Measurements from ENCODE around the gene ZCCHC4. TPM values are rescaled to one million over a fixed set of nuclear protein-coding genes. Genes with fewer than 3 reads are reported as not detected.
"Not testable (repeated sequence)": the region's sequence is repeated elsewhere in the genome, so short reads cannot be mapped to it uniquely, and the experiment has no call there.

The ZCCHC4 gene
- total RNA-seq, 1 donor from 2014 or later, result 6.0 TPM

- H3K9me3 Mint-ChIP-seq (ENCODE audit: low read depth), result no peaks in the 10 kb centered on the region
- H3K4me3 Mint-ChIP-seq (ENCODE audit: unreplicated experiment), result no peak overlapping the region
- H3K4me1 Mint-ChIP-seq (ENCODE audit: low read depth), result no peaks in the 10 kb centered on the region
- no peaks in the 10 kb centered on the region for H3K27me3 Mint-ChIP-seq (ENCODE audit: low read depth)
- no peak overlapping the region for H3K27ac Mint-ChIP-seq (ENCODE audit: unreplicated experiment)
- no peak for DNase-seq (ENCODE audit: low spot score)
- H3K36me3 Mint-ChIP-seq (ENCODE audit: low read depth), result peaks cover 4% of the 10 kb centered on the region
- TF ChIP-seq CTCF (IDR thresholded peaks at IDR 0.05), result no peak
These were observed 55.3 kb downstream of the ZCCHC4 start for GRCh38 chr4:25367877-25368276.

- no peak overlapping the region for H3K4me3 Mint-ChIP-seq (ENCODE audit: unreplicated experiment)
- H3K36me3 Mint-ChIP-seq (ENCODE audit: low read depth), result peaks cover 4% of the 10 kb centered on the region
- no peak for TF ChIP-seq CTCF (IDR thresholded peaks at IDR 0.05)
- DNase-seq (ENCODE audit: low spot score), result no peak
- no peak overlapping the region for H3K27ac Mint-ChIP-seq (ENCODE audit: unreplicated experiment)
- H3K27me3 Mint-ChIP-seq (ENCODE audit: low read depth), result no peaks in the 10 kb centered on the region
- no peaks in the 10 kb centered on the region for H3K9me3 Mint-ChIP-seq (ENCODE audit: low read depth)
- H3K4me1 Mint-ChIP-seq (ENCODE audit: low read depth), result no peaks in the 10 kb centered on the region
These were observed 55.7 kb downstream of the ZCCHC4 start for GRCh38 chr4:25368315-25368714.

- no peak for TF ChIP-seq CTCF (IDR thresholded peaks at IDR 0.05)
- no peak for DNase-seq (ENCODE audit: low spot score)
- Mint-ChIP-seq H3K36me3 (ENCODE audit: low read depth) (peaks cover 4% of the 10 kb centered on the region), H3K27ac (ENCODE audit: unreplicated experiment) (no peak overlapping the region), H3K4me3 (ENCODE audit: unreplicated experiment) (no peak overlapping the region), H3K27me3 (ENCODE audit: low read depth) (no peaks in the 10 kb centered on the region), H3K4me1 (ENCODE audit: low read depth) (peaks cover 6% of the 10 kb centered on the region), H3K9me3 (ENCODE audit: low read depth) (no peaks in the 10 kb centered on the region)
These were observed 57.7 kb downstream of the ZCCHC4 start for GRCh38 chr4:25370242-25370641.

- not testable (repeated sequence) for H3K9me3 Mint-ChIP-seq (ENCODE audit: low read depth)
These were observed 60.0 kb downstream of the ZCCHC4 start for GRCh38 chr4:25372549-25372948.

GRCh38 chr4:25376754-25377571, 64.4 kb downstream of the ZCCHC4 start, which contains the start of gene ANAPC4:
Gene ANAPC4, plus strand, starts transcription at chr4:25377263. Its CDS starts 165 bp downstream, at chr4:25377428.
- Mint-ChIP-seq H3K27me3 (ENCODE audit: low read depth) (no peaks in the 10 kb centered on the region), H3K27ac (ENCODE audit: unreplicated experiment) (peak within 1 kb of the TSS; percentile 78), H3K4me3 (ENCODE audit: unreplicated experiment) (no peak within 1 kb of the TSS), H3K36me3 (ENCODE audit: low read depth) (peaks cover 8% of the 10 kb centered on the region), H3K4me1 (ENCODE audit: low read depth) (peaks cover 10% of the 10 kb centered on the region), H3K9me3 (ENCODE audit: low read depth) (no peaks in the 10 kb centered on the region)
- TF ChIP-seq CTCF (IDR thresholded peaks at IDR 0.05), result peak; percentile 38
- DNase-seq (ENCODE audit: low spot score), result peak; percentile 97

More at GRCh38 chr4:25372549-25372948, 60.0 kb downstream of the ZCCHC4 start:
- not testable (repeated sequence) for DNase-seq (ENCODE audit: low spot score); H3K36me3 Mint-ChIP-seq (ENCODE audit: low read depth); H3K4me1 Mint-ChIP-seq (ENCODE audit: low read depth); H3K4me3 Mint-ChIP-seq (ENCODE audit: unreplicated experiment); H3K27me3 Mint-ChIP-seq (ENCODE audit: low read depth); H3K27ac Mint-ChIP-seq (ENCODE audit: unreplicated experiment)

Measured in chondrocyte (in vitro differentiated cells).